PFSK-1 (cell line): ENCODE results near the gene BCL2.

Experiments used
- FOXP2 ChIP-seq: optimal IDR thresholded peaks from 2 replicates; pipeline ENCODE3; 2011; ENCODE audit warnings: borderline replicate concordance, control low read depth, inconsistent platforms; ENCODE audit not compliant: insufficient read depth; ENCODE audit errors: extremely low read length, extremely low read depth
- POLR2AphosphoS5 ChIP-seq: IDR thresholded peaks from 2 replicates; pipeline ENCODE4 v1.6.1; 2012; ENCODE audit warnings: low read depth, mild to moderate bottlenecking, control low read depth, low read length, moderate library complexity
- REST ChIP-seq, 2 experiments: IDR thresholded peaks; 2 replicates each; pipeline versions ENCODE4 v1.6.1 to v1.8.0; 2011 to 2012; ENCODE audit warnings: low read depth in 2 of 2, low read length in 2 of 2, control low read depth in 1 of 2, inconsistent platforms in 1 of 2, mild to moderate bottlenecking in 1 of 2, moderate library complexity in 1 of 2; ENCODE audit not compliant: insufficient read depth in 1 of 2
- SIN3A ChIP-seq: IDR thresholded peaks from 2 replicates; pipeline ENCODE4 v1.6.1; 2012; ENCODE audit warnings: mild to moderate bottlenecking, low read length, moderate library complexity, borderline replicate concordance; ENCODE audit not compliant: insufficient read depth
- TAF1 ChIP-seq: IDR thresholded peaks from 2 replicates; pipeline ENCODE4 v1.6.1; 2012; ENCODE audit warnings: low read length, control low read depth, borderline replicate concordance; ENCODE audit not compliant: insufficient read depth

The BCL2 gene

GRCh38 chr18:63158676-63159291 lies 160.8 kb downstream of the BCL2 start:
- TF ChIP-seq TAF1 (no peak), SIN3A (no peak), FOXP2 (no peak)

GRCh38 chr18:63158012-63158631 lies 161.4 kb downstream of the BCL2 start:
- no peak for TF ChIP-seq POLR2AphosphoS5
- no peak for TF ChIP-seq SIN3A

GRCh38 chr18:63157293-63158011 lies 162.1 kb downstream of the BCL2 start:
- TF ChIP-seq TAF1 (no peak), FOXP2 (no peak), SIN3A (no peak), REST (IDR thresholded peaks at IDR 0.05; ENCODE audit: insufficient read depth in 1 of 2, low read depth in 2 of 2, low read length in 2 of 2) (no peak), POLR2AphosphoS5 (no peak)

GRCh38 chr18:63155910-63156773 lies 163.4 kb downstream of the BCL2 start:
- TF ChIP-seq FOXP2 (no peak), POLR2AphosphoS5 (no peak), REST (IDR thresholded peaks at IDR 0.05; ENCODE audit: insufficient read depth in 1 of 2, low read depth in 2 of 2, low read length in 2 of 2) (no peak), SIN3A (no peak), TAF1 (no peak)

GRCh38 chr18:63155169-63155852 lies 164.3 kb downstream of the BCL2 start:
- TF ChIP-seq TAF1 (no peak), POLR2AphosphoS5 (no peak), SIN3A (no peak)

GRCh38 chr18:63154350-63155152 lies 165.0 kb downstream of the BCL2 start:
- TF ChIP-seq POLR2AphosphoS5 = no peak
- TF ChIP-seq REST (IDR thresholded peaks at IDR 0.05; ENCODE audit: insufficient read depth in 1 of 2, low read depth in 2 of 2, low read length in 2 of 2) = no peak
- no peak for TF ChIP-seq FOXP2
- TF ChIP-seq SIN3A = no peak
- TF ChIP-seq TAF1 = no peak
